GM19193 (cell line): ENCODE data around the gene PPFIA2.

Experiments
- POLR2A ChIP-seq: IDR thresholded peaks from 4 replicates; pipeline ENCODE4 v1.6.1; 2011; ENCODE audit not compliant: insufficient read depth, insufficient read length; ENCODE audit errors: extremely low read depth

Gene PPFIA2

GRCh38 chr12:81759190-81760051, at the start of gene PPFIA2:
TSS of gene PPFIA2 (minus strand) at chr12:81759350.
- no peak for TF ChIP-seq POLR2A

GRCh38 chr12:81800298-81801148, 41.4 kb upstream of the PPFIA2 start:
- no peak for TF ChIP-seq POLR2A

- no peak for TF ChIP-seq POLR2A
Observed at GRCh38 chr12:81798294-81798693, 39.1 kb upstream of the PPFIA2 start.

- TF ChIP-seq POLR2A = no peak
Observed at GRCh38 chr12:81797100-81797499, 38.0 kb upstream of the PPFIA2 start.

GRCh38 chr12:81792666-81793065, 33.5 kb upstream of the PPFIA2 start:
- no peak for TF ChIP-seq POLR2A

- TF ChIP-seq POLR2A = no peak
Observed at GRCh38 chr12:81779216-81779615, 20.1 kb upstream of the PPFIA2 start.

- TF ChIP-seq POLR2A = no peak
Observed at GRCh38 chr12:81778719-81779118, 19.6 kb upstream of the PPFIA2 start.

GRCh38 chr12:81758421-81759189, 545 bp downstream of the PPFIA2 start:
- TF ChIP-seq POLR2A = no peak

- TF ChIP-seq POLR2A = no peak
Observed at GRCh38 chr12:81757731-81758365, 1.3 kb downstream of the PPFIA2 start.

GRCh38 chr12:81729781-81730180, 29.4 kb downstream of the PPFIA2 start:
- TF ChIP-seq POLR2A = no peak

GRCh38 chr12:81727391-81727790, 31.8 kb downstream of the PPFIA2 start:
- no peak for TF ChIP-seq POLR2A

GRCh38 chr12:81726634-81727033, 32.5 kb downstream of the PPFIA2 start:
- TF ChIP-seq POLR2A = no peak

GRCh38 chr12:81723361-81723760, 35.8 kb downstream of the PPFIA2 start:
- no peak for TF ChIP-seq POLR2A

- TF ChIP-seq POLR2A = no peak
Observed at GRCh38 chr12:81722004-81722403, 37.1 kb downstream of the PPFIA2 start.

- no peak for TF ChIP-seq POLR2A
Observed at GRCh38 chr12:81718616-81719015, 40.5 kb downstream of the PPFIA2 start.

- no peak for TF ChIP-seq POLR2A
Observed at GRCh38 chr12:81712536-81712935, 46.6 kb downstream of the PPFIA2 start.
